ENCODE data around the gene ACYP2.
"Not testable (repeated sequence)": the region's sequence is repeated elsewhere in the genome, so short reads cannot be mapped to it uniquely, and the experiment has no call there.

The ACYP2 gene

GRCh38 chr2:54115284-54116137, at the start of gene ACYP2:
TSS of gene ACYP2 (plus strand) at chr2:54115615.
- DNase-seq (ENCODE audit: low spot score), result peak; percentile 88

- DNase-seq (ENCODE audit: low spot score), result no peak
Measured at GRCh38 chr2:54065891-54066290, 49.5 kb upstream of the ACYP2 start.

GRCh38 chr2:54067851-54068375, 47.5 kb upstream of the ACYP2 start:
- DNase-seq (ENCODE audit: low spot score), result no peak

- not testable (repeated sequence) for DNase-seq (ENCODE audit: low spot score)
Measured at GRCh38 chr2:54072483-54072882, 42.9 kb upstream of the ACYP2 start.

DNA sequence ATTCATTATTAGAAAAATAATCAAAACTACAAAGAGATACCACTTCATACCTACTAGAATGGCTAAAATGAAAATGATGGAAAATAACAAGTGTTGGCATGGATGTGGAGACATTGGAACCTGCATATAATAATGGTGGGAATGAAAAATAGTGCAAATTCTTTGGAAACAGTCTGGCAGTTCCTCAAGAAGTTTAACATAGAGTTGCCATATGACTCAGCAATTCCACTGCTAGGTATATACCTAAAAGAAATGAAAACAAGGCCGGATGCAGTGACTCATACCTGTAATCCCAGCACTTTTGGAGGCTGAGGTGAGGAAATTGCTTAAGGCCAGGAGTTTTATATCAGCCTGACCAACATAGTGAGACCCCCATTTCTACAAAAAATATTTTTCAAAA, 41.6 kb upstream of the ACYP2 start:
- DNase-seq (ENCODE audit: low spot score), result no peak

DNA sequence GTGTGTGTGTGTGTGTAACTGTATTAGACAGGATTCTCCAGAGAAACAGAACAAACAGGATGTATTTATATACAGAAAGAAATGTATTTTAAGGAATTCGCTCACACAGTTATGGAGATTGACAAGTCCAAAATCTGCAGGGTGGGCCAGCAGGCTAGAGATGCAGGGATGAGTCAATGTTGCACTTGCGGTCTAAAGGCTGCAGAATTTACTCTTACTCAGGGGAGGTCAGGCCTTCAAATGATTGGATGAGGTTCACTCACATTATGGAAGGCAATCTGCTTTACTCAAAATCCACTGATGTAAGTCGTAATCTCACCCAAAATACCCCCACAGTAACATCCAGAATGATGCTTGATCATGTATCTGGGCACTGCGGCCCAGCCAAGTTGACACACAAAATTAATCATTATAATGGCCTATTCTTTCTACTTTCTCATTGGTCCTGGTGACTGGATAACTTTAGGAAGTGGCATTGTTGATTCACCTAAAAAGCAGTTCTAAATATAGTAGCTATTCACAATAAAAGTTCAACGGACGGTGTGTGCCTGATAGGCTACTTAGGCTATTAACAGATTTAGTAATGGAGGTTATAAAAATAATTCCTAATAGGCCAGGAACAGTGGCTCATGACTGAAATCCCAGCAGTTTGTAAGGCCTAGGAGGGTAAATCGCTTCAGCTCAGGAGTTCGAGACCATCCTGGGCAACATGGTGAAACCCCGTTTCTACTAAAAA, 40.6 kb upstream of the ACYP2 start:
- DNase-seq (ENCODE audit: low spot score), result no peak

- no peak for DNase-seq (ENCODE audit: low spot score)
Measured at GRCh38 chr2:54076586-54076985, 38.8 kb upstream of the ACYP2 start.

DNA sequence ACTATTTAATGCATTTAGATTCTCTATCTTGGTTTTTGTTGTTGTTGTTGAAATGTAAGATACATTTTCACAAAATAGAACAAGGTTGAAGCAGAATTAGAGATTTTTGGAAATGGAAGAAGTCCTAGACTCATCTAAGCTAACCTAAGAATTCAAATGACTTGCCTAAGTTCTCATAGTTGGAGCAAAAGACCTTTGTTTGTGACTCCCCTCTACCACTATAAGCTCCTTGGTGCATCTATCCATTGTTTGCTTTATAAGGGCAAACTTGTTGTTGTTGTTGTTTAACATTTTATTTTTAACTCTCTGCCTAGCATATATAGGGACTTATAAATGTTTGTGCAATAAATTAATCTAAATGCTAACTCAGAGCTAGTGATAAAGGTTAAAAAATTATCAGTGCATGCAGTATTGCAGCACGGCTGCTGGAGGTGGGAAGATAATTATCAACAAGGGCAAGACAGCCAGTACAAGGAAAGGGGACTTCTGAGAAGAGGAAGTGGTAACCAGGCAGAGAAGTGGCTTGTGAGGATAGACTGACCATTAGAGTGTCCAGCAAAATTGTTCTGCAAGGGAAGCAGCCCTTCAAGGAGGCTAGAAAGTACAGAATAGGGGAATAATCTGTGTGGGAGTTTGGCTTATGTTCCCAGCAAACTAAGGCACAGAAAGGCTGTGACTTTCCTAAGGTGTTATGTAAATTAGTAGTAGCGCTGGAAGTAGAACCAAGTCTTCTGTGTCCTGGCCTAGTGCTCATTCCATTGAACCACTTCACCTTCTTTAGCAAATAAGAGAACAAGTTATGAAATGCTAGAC, 38.1 kb upstream of the ACYP2 start:
- DNase-seq (ENCODE audit: low spot score), result no peak

DNA sequence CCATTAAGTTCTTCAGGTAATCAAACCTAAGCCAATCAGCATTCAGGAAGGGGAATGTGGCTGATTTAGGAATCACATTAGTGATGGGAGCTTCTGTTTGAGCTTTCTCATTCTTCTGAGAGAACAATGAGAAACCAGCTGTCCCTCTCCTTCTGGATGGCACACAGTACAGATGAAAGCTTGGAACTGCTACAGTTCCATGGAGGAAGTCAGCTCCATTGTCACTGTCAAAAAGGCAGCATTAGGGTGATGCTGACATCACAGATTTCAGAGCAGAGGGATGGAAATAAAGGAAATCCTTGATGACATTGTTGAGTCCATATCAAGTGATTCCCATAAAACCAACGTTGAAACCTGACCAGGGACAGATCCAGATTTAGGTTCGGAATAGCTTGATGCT, 36.1 kb upstream of the ACYP2 start:
- DNase-seq (ENCODE audit: low spot score), result no peak

- no peak for DNase-seq (ENCODE audit: low spot score)
Measured at GRCh38 chr2:54081574-54081973, 33.8 kb upstream of the ACYP2 start.

DNA sequence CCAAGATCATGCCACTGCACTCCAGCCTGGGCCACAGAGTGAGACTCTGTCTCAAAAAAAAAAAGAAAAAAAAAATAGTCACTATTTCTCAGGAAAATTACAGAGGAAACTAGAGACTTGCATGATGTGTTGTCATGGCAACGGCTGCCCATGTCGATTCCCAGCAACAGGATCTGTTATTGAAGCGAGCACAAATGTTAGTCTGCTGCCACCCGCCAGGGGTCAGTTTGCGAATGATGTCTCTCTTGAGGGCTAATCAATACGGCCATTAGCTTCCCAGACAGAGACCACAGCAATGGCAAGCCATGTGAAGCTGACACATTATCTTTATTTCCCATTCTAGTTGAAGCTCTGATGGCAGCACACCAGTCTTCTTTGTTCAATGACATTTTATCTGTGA, 32.4 kb upstream of the ACYP2 start:
- DNase-seq (ENCODE audit: low spot score), result no peak

GRCh38 chr2:54083445-54083844, 32.0 kb upstream of the ACYP2 start:
- DNase-seq (ENCODE audit: low spot score), result no peak

DNA sequence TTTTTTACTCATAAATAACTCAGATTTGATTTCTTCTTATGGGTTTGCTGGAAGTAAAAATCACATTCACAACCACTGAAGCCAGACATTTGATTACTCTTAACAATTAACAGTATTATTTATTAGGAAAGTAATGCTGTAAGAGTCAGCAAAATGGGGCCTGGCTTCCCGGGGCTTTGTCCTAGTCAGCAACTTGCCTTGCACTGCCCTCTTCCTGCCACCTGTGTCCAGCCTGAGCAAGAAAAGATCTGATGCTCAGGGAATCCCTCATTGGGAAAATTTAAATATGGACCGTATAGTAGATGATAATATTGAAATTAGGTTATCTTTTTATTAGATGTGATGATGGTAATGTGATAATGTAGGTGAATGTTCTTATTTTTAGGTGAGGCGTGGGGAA, 30.8 kb upstream of the ACYP2 start:
- DNase-seq (ENCODE audit: low spot score), result no peak

DNA sequence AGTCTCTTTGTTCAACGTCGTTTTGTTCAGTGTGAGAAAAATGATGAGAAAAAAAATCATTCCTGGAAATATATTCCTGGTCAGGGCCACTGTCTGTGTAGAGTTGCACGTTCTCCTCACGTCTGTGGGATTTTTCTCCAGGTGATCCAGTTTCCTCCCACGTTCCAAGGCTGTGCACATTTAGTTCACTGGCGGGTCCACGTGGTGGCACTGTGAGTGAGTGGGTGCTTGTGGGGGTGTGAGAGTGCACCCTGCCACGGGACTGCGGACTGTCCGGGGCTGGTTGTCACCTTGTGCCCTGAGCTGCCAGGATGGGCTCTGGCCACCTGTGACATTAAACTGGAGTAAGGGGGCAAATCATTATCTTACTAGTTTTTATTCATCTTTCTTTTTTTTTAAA, 30.3 kb upstream of the ACYP2 start:
- DNase-seq (ENCODE audit: low spot score), result no peak

GRCh38 chr2:54086157-54086556, 29.3 kb upstream of the ACYP2 start:
- DNase-seq (ENCODE audit: low spot score), result no peak

- no peak for DNase-seq (ENCODE audit: low spot score)
Measured at GRCh38 chr2:54088191-54088634, 27.2 kb upstream of the ACYP2 start.

DNA sequence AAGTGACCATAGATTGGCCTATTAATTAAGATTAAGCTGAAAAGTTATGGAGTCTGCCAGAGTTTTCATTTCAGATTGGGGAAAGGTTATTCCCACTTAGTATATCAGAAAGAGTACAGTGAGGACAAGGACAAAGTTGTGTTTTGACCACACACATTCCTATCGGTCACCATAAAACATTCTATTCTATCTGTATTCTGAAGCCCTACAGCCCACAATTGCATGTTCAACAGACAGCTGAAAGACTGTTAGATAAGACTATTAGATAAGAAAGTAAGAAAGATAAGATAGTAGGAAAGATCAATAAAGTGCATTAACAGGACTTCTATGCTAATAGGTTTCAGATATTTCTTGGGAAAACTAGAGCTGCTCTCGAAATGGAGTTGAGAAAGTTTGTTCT, 26.7 kb upstream of the ACYP2 start:
- no peak for DNase-seq (ENCODE audit: low spot score)

DNA sequence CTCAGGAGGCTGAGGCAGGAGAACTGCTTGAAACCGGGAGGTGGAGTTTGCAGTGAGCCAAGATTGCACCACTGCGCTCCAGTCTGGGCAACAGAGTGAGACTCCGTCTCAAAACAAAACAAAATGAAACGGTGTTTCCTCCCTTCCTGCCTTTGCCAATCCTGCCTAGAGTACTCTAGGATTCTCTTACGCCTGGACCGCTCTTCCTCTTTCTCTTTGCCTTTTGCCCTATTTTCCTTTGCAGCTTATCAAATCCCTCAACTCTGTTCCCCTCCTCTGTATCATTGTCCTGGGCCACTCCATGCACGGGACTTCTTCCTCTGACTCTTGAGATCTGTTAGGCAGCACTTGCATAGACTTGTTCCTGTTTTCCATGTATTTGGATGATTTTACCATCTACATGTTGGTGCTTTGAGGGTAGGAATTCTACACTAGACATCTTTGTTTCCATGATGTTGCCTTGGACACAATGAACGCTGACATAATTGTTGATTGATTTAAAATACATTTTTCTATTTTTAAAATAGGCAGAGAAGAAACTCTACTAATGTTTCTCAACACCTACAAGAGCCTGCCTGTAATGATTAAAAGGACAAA, 24.8 kb upstream of the ACYP2 start:
- no peak for DNase-seq (ENCODE audit: low spot score)

DNA sequence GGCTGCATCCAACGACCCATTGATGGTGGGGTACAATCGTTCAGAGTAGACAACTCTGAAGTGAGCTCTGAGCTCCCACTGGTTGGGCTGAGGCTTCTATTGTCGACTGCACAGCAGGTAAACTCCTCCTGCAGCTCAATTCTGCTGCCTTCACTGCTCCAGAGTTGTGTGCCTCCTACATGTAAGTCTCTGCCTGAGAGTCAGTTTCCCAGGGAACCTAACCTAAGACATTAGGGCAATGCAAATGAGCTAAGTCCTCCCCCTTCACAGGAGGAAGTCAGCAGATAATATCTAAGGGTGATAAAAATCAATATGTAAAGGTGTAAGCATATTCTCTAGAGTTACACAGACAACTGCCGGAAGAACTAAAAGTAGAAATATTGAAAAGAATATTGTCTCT, 22.5 kb upstream of the ACYP2 start:
- DNase-seq (ENCODE audit: low spot score), result no peak

DNA sequence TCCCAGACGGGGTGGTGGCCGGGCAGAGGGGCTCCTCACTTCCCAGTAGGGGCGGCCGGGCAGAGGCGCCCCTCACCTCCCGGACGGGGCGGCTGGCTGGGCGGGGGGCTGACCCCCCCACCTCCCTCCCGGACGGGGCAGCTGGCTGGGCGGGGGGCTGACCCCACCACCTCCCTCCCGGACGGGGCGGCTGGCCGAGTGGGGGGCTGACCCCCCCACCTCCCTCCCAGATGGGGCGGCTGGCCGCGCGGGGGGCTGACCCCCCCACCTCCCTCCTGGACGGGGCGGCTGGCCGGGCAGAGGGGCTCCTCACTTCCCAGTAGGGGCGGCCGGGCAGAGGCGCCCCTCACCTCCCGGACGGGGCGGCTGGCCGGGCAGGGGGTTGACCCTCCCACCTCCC, 20.0 kb upstream of the ACYP2 start:
- not testable (repeated sequence) for DNase-seq (ENCODE audit: low spot score)

DNA sequence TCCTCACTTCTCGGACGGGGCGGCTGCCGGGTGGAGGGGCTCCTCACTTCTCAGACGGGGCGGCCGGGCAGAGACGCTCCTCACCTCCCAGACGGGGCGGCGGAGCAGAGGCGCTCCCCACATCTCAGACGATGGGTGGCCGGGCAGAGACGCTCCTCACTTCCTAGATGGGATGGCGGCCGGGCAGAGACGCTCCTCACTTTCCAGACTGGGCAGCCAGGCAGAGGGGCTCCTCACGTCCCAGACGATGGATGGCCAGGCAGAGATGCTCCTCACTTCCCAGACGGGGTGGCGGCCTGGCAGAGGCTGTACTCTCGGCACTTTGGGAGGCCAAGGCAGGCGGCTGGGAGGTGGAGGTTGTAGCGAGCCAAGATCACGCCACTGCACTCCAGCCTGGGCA, 19.3 kb upstream of the ACYP2 start:
- not testable (repeated sequence) for DNase-seq (ENCODE audit: low spot score)

DNA sequence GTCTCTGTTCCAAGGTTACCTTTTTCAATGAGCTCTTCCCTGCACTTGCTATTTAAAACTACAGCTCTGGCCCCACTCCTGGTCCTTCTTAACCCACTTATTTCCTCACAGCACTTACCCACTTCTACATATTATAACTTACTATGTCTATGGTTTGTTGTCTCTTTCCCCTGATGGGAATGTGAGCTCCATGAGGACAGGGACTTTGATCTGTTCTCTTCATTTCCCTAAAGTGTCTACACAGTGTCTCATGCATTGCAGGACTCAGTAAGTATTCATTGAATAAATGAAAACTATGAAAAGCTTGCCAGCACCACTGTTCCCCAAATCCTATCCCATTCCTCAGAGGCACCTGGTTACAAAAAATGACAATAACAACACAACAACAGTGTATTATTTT, 18.3 kb upstream of the ACYP2 start:
- no peak for DNase-seq (ENCODE audit: low spot score)

Data from HuH-7.5 (cell line).